ENCODE data around the gene PEX13.

- TF ChIP-seq RAD21 (IDR thresholded peaks at IDR 0.05; ENCODE audit: low read length) (no peak), POLR2A (IDR thresholded peaks at IDR 0.05; ENCODE audit: low read depth, low read length) (no peak), CTCF (conservative IDR thresholded peaks at IDR 0.05; ENCODE audit: low read depth, low read length) (no peak), FOS (IDR thresholded peaks at IDR 0.05; ENCODE audit: low read depth, low read length) (no peak), BHLHE40 (IDR thresholded peaks at IDR 0.05; ENCODE audit: low read depth, low read length) (no peak), MXI1 (IDR thresholded peaks at IDR 0.05; ENCODE audit: borderline replicate concordance, low read depth, low read length) (no peak), MAFK (IDR thresholded peaks at IDR 0.05; ENCODE audit: low read depth, low read length) (no peak), RFX5 (IDR thresholded peaks at IDR 0.05; ENCODE audit: low read depth, low read length) (no peak)
Measured at GRCh38 chr2:60980071-60980815, 37.3 kb upstream of the PEX13 start.
